ENCODE results near the gene MEAF6.
"Not testable (repeated sequence)": the region's sequence is repeated elsewhere in the genome, so short reads cannot be mapped to it uniquely, and the experiment has no call there.

The MEAF6 gene

GRCh38 chr1:37540036-37540785, 25.6 kb upstream of the MEAF6 start:
- Histone ChIP-seq H3K4me3 (replicated peaks; ENCODE audit: insufficient read depth, low read length) (no peak overlapping the region), H3K27ac (replicated peaks) (no peak overlapping the region), H3K27me3 (ENCODE audit: insufficient read depth, poor library complexity, severe bottlenecking) (no peaks in the 10 kb centered on the region)
- TF ChIP-seq POLR2AphosphoS5 (IDR thresholded peaks at IDR 0.05; ENCODE audit: low read depth) (no peak), GABPA (IDR thresholded peaks at IDR 0.05; ENCODE audit: low read depth) (no peak), CTCF (IDR thresholded peaks at IDR 0.05; ENCODE audit: insufficient read depth, low read length) (no peak), SPI1 (IDR thresholded peaks at IDR 0.05; ENCODE audit: borderline replicate concordance, low read depth) (no peak), REST (IDR thresholded peaks at IDR 0.05; ENCODE audit: insufficient replicate concordance, low read depth) (no peak)
- DNase-seq (ENCODE audit: low read depth in 1 of 2, low spot score in 1 of 2), result no peak

- H3K27me3 ChIP-seq (ENCODE audit: insufficient read depth, poor library complexity, severe bottlenecking); DNase-seq (ENCODE audit: low read depth in 1 of 2, low spot score in 1 of 2); H3K4me3 ChIP-seq (replicated peaks; ENCODE audit: insufficient read depth, low read length); H3K27ac ChIP-seq (replicated peaks): not testable (repeated sequence)
Measured at GRCh38 chr1:37539154-37539553, 24.6 kb upstream of the MEAF6 start.

- no peak overlapping the region for H3K4me3 ChIP-seq (replicated peaks; ENCODE audit: insufficient read depth, low read length)
- no peak overlapping the region for H3K27ac ChIP-seq (replicated peaks)
- no peak for DNase-seq (ENCODE audit: low read depth in 1 of 2, low spot score in 1 of 2)
- no peaks in the 10 kb centered on the region for H3K27me3 ChIP-seq (ENCODE audit: insufficient read depth, poor library complexity, severe bottlenecking)
- no peak for TF ChIP-seq REST (IDR thresholded peaks at IDR 0.05; ENCODE audit: insufficient replicate concordance, low read depth)
- TF ChIP-seq GABPA (IDR thresholded peaks at IDR 0.05; ENCODE audit: low read depth), result no peak
- no peak for TF ChIP-seq CTCF (IDR thresholded peaks at IDR 0.05; ENCODE audit: insufficient read depth, low read length)
- TF ChIP-seq POLR2AphosphoS5 (IDR thresholded peaks at IDR 0.05; ENCODE audit: low read depth), result no peak
- TF ChIP-seq SPI1 (IDR thresholded peaks at IDR 0.05; ENCODE audit: borderline replicate concordance, low read depth), result no peak
Measured at GRCh38 chr1:37537378-37537777, 22.8 kb upstream of the MEAF6 start.

- H3K27ac ChIP-seq (replicated peaks), result no peak overlapping the region
Measured at GRCh38 chr1:37533317-37534093, 18.9 kb upstream of the MEAF6 start.

More at GRCh38 chr1:37533317-37534093, 18.9 kb upstream of the MEAF6 start:
- TF ChIP-seq REST (IDR thresholded peaks at IDR 0.05; ENCODE audit: insufficient replicate concordance, low read depth) (no peak), CTCF (IDR thresholded peaks at IDR 0.05; ENCODE audit: insufficient read depth, low read length) (no peak)
- Histone ChIP-seq H3K4me3 (replicated peaks; ENCODE audit: insufficient read depth, low read length) (no peak overlapping the region), H3K27me3 (ENCODE audit: insufficient read depth, poor library complexity, severe bottlenecking) (no peaks in the 10 kb centered on the region)
- no peak for DNase-seq (ENCODE audit: low read depth in 1 of 2, low spot score in 1 of 2)

Data from HL-60 (cell line).